Suprapubic skin (tissue), 4 donors: ENCODE measurements around the gene NUP35. TPM values are rescaled to one million over a fixed set of nuclear protein-coding genes. Genes with fewer than 3 reads are reported as not detected.
"Not testable (repeated sequence)": the region's sequence is repeated elsewhere in the genome, so short reads cannot be mapped to it uniquely, and the experiment has no call there.

Experiments used
- DNase-seq, 2 donors: peaks; one replicate each; pipeline ENCODE4 v3.0.0-alpha.2; 2019; ENCODE audit warnings: low spot score in 2 of 2
- H3K27ac ChIP-seq: fragments of 200-600 bp; sonication (generic); one replicate; pipeline ENCODE4 v1.5.1; 2019
- H3K27me3 ChIP-seq: fragments of 200-600 bp; sonication (generic); one replicate; pipeline ENCODE4 v1.5.1; 2019
- H3K36me3 ChIP-seq: fragments of 200-600 bp; sonication (generic); one replicate; pipeline ENCODE4 v1.5.1; 2019
- H3K4me1 ChIP-seq: fragments of 200-600 bp; sonication (generic); one replicate; pipeline ENCODE4 v1.5.1; 2019
- H3K4me3 ChIP-seq: fragments of 200-600 bp; sonication (generic); one replicate; pipeline ENCODE4 v1.5.1; 2019; ENCODE audit warnings: mild to moderate bottlenecking
- H3K9me3 ChIP-seq: fragments of 200-600 bp; sonication (generic); one replicate; pipeline ENCODE4 v1.5.1; 2019
- CTCF ChIP-seq, 2 donors: fragments of 200-600 bp in 1 of 2; fragments of 450-650 bp in 1 of 2; sonication (generic) in 1 of 2; IDR thresholded peaks; one replicate each; pipeline ENCODE4 v1.5.1; 2016 to 2019; ENCODE audit warnings: antibody characterized with exemption in 2 of 2, mild to moderate bottlenecking in 1 of 2, moderate library complexity in 1 of 2
- EP300 ChIP-seq: sonication (generic); formaldehyde crosslinking; IDR thresholded peaks from one replicate; pipeline ENCODE4 v1.6.1; 2017; ENCODE audit warnings: antibody characterized with exemption
- POLR2A ChIP-seq, 2 donors: fragments of 450-650 bp; IDR thresholded peaks; one replicate each; pipeline ENCODE4 v1.6.1; 2017; ENCODE audit warnings: antibody characterized with exemption in 2 of 2, mild to moderate bottlenecking in 2 of 2, moderate library complexity in 2 of 2
- POLR2AphosphoS5 ChIP-seq, 3 donors: sonication (generic); formaldehyde crosslinking; IDR thresholded peaks; one replicate each; pipeline ENCODE4 v1.6.1; 2017; ENCODE audit warnings: antibody characterized with exemption in 3 of 3
- WGBS: methylation state at CpG from one replicate; pipeline ENCODE4 v1.1.5; 2018; 5-methylcytosine and 5-hydroxymethylcytosine counted together
- total RNA-seq, 4 donors: library from RNA; depleted of rRNA; stranded (reverse); fragments of >200 nt; gene quantifications; one replicate each; pipeline ENCODE4 v1.1.0, GENCODE V29; 2016

NUP35 gene
- total RNA-seq, 4 donors from 2014 or later: 15.1 to 27.7 (median 22.7) TPM

- Histone ChIP-seq H3K9me3 (no peaks in the 10 kb centered on the region), H3K27ac (no peak overlapping the region), H3K4me1 (no peaks in the 10 kb centered on the region), H3K27me3 (no peaks in the 10 kb centered on the region), H3K4me3 (no peak overlapping the region), H3K36me3 (peaks cover 52% of the 10 kb centered on the region)
- WGBS: 90% methylated on average over 4 of the region's 4 CpGs
- DNase-seq: no peak
- TF ChIP-seq POLR2AphosphoS5 (IDR thresholded peaks at IDR 0.05): no peak
- TF ChIP-seq EP300: no peak
- no peak for TF ChIP-seq POLR2A (IDR thresholded peaks at IDR 0.05)
- no peak for TF ChIP-seq CTCF (IDR thresholded peaks at IDR 0.05)
These were observed 38.1 kb downstream of the NUP35 start for GRCh38 chr2:183162362-183162761.

- no peak overlapping the region for H3K27ac ChIP-seq
- peaks cover 3% of the 10 kb centered on the region for H3K4me1 ChIP-seq
- TF ChIP-seq CTCF (IDR thresholded peaks at IDR 0.05) (no peak), POLR2A (IDR thresholded peaks at IDR 0.05) (no peak), EP300 (no peak), POLR2AphosphoS5 (IDR thresholded peaks at IDR 0.05) (no peak)
- H3K9me3 ChIP-seq: no peaks in the 10 kb centered on the region
- no peak overlapping the region for H3K4me3 ChIP-seq
- DNase-seq: no peak
- no peaks in the 10 kb centered on the region for H3K27me3 ChIP-seq
- H3K36me3 ChIP-seq: peaks cover 49% of the 10 kb centered on the region
- WGBS: 81% methylated on average over 6 of the region's 6 CpGs
These were observed 39.8 kb downstream of the NUP35 start for GRCh38 chr2:183163821-183164649.

GRCh38 chr2:183164650-183165015 is 40.4 kb downstream of the NUP35 start:
- Histone ChIP-seq H3K9me3 (no peaks in the 10 kb centered on the region), H3K36me3 (peaks cover 44% of the 10 kb centered on the region), H3K4me1 (peaks cover 4% of the 10 kb centered on the region), H3K27me3 (no peaks in the 10 kb centered on the region), H3K27ac (no peak overlapping the region), H3K4me3 (no peak overlapping the region)
- DNase-seq: no peak
- 96% methylated on average over 4 of the region's 4 CpGs for WGBS
- no peak for TF ChIP-seq POLR2A (IDR thresholded peaks at IDR 0.05)
- no peak for TF ChIP-seq EP300
- TF ChIP-seq POLR2AphosphoS5 (IDR thresholded peaks at IDR 0.05): no peak
- TF ChIP-seq CTCF (IDR thresholded peaks at IDR 0.05): no peak

GRCh38 chr2:183166210-183166609 is 42.0 kb downstream of the NUP35 start:
- Histone ChIP-seq H3K27ac (no peak overlapping the region), H3K27me3 (no peaks in the 10 kb centered on the region), H3K4me3 (no peak overlapping the region), H3K4me1 (peaks cover 4% of the 10 kb centered on the region), H3K36me3 (peaks cover 28% of the 10 kb centered on the region), H3K9me3 (no peaks in the 10 kb centered on the region)
- no peak for DNase-seq
- WGBS: 93% methylated on average over 3 of the region's 3 CpGs
- no peak for TF ChIP-seq EP300
- TF ChIP-seq POLR2AphosphoS5 (IDR thresholded peaks at IDR 0.05): no peak
- TF ChIP-seq CTCF (IDR thresholded peaks at IDR 0.05): no peak
- no peak for TF ChIP-seq POLR2A (IDR thresholded peaks at IDR 0.05)

- H3K27ac ChIP-seq, H3K9me3 ChIP-seq, DNase-seq, H3K4me3 ChIP-seq, H3K27me3 ChIP-seq, H3K4me1 ChIP-seq: not testable (repeated sequence)
- WGBS: 83% methylated on average over 5 of the region's 5 CpGs
- peaks cover 20% of the 10 kb centered on the region for H3K36me3 ChIP-seq
These were observed 42.7 kb downstream of the NUP35 start for GRCh38 chr2:183166976-183167375.
